Body of pancreas (tissue), 4 donors: ENCODE data around the gene TEPSIN.

Experiments
- POLR2A ChIP-seq, 3 donors: fragments of 450-650 bp; IDR thresholded peaks; one replicate each; pipeline ENCODE4 v1.6.1; 2016; ENCODE audit warnings: antibody characterized with exemption in 3 of 3, mild to moderate bottlenecking in 2 of 3
- TF ChIP-seq, protein P1 (sequence below), 7 experiments: fragments of 450-650 bp in 4 of 7; fragments of 200-600 bp in 3 of 7; sonication (generic) in 3 of 7; IDR thresholded peaks; one replicate each; pipeline ENCODE4 v1.5.1; 2016 to 2019; ENCODE audit warnings: antibody characterized with exemption in 7 of 7

GRCh38 chr17:81208651-81209050, 30.2 kb downstream of the TEPSIN start:
- TF ChIP-seq, protein P1, sequence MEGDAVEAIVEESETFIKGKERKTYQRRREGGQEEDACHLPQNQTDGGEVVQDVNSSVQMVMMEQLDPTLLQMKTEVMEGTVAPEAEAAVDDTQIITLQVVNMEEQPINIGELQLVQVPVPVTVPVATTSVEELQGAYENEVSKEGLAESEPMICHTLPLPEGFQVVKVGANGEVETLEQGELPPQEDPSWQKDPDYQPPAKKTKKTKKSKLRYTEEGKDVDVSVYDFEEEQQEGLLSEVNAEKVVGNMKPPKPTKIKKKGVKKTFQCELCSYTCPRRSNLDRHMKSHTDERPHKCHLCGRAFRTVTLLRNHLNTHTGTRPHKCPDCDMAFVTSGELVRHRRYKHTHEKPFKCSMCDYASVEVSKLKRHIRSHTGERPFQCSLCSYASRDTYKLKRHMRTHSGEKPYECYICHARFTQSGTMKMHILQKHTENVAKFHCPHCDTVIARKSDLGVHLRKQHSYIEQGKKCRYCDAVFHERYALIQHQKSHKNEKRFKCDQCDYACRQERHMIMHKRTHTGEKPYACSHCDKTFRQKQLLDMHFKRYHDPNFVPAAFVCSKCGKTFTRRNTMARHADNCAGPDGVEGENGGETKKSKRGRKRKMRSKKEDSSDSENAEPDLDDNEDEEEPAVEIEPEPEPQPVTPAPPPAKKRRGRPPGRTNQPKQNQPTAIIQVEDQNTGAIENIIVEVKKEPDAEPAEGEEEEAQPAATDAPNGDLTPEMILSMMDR (IDR thresholded peaks at IDR 0.05) = no peak
- TF ChIP-seq POLR2A (IDR thresholded peaks at IDR 0.05) = no peak
